ENCODE results near the gene MAGI3. TPM values are rescaled to one million over a fixed set of nuclear protein-coding genes. Genes with fewer than 3 reads are reported as not detected.

MAGI3 gene
- total and polyA plus RNA-seq, 12 donors: 3.3 to 17.6 (median 11.8) TPM

- peaks cover 7 to 39% of the 10 kb centered on the region in 2 donors for H3K4me1 ChIP-seq (replicated peaks in 1 of 2)
- H3K27ac ChIP-seq: peak overlapping the region in 2 of 5 donors; percentile 11 to 92
- no peaks in the 10 kb centered on the region for H3K27me3 ChIP-seq
- H3K36me3 ChIP-seq (replicated peaks in 1 of 2): no peaks in the 10 kb centered on the region
- TF ChIP-seq CTCF (IDR thresholded peaks at IDR 0.05): no peak
- TF ChIP-seq POLR2A (IDR thresholded peaks at IDR 0.05): no peak
- H3K4me3 ChIP-seq: peak overlapping the region in 1 of 4 donors; percentile 98
- no peak for DNase-seq
- intact Hi-C loops (cut with DNase I): loop anchor here in 1 of 2 donors (5.0 kb wide), 1 partner anchor 280 kb away; no protein-coding TSS in a partner anchor
- 47 to 57% (median 54%) methylated on average over 3 of the region's 3 CpGs for WGBS, 4 donors
- no peaks in the 10 kb centered on the region for H3K9me3 ChIP-seq (replicated peaks in 1 of 3)
Observed at GRCh38 chr1:113392541-113393128, 2.3 kb downstream of the MAGI3 start.

DNA sequence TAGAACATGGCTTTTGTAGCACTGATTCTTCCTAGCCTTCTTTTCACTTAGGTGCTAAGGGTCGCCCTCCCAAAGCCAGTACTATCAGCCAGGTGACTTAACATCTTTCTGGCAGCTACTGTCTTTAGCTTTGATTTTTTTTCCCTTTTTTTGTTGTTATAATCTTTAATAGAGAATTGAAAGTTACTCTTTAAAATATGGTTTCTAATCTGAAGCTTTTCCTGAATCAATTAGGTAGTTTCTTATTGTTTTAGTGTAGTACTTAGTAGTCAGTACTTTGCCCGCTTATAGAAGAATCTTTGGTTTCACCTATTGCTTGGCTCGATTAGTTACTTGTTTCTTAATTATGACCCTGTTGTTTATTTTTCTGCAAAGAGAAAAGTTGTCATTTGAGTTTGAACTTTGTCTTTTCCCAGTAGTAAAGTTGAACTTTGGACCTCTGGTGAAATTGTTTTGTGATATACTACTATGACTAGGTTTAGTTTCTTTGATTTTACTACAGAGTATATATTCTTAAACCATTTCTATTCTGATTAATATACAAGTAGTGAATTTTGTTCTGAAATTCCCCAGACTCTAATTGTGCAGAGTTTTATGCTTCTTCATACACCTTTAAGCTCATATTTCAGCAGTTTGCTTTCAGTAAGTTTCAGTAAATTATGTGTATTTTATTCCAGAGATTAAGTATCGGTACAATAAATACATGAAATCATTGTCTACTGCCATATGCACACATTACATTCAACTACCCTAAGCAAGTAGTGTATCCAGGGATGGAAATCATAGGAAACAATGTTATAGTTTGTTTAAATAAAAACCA is 3.9 kb downstream of the MAGI3 start:
- no peak for DNase-seq
- no peak for TF ChIP-seq CTCF (IDR thresholded peaks at IDR 0.05)
- TF ChIP-seq POLR2A (IDR thresholded peaks at IDR 0.05): no peak
- WGBS, 4 donors: 69 to 94% (median 85%) methylated on average over 4 of the region's 4 CpGs
- H3K27ac ChIP-seq: no peak overlapping the region
- intact Hi-C loops (cut with DNase I): loop anchor here in 1 of 2 donors (5.0 kb wide), 1 partner anchor 278 kb away; no protein-coding TSS in a partner anchor
- H3K27me3 ChIP-seq: no peaks in the 10 kb centered on the region
- H3K4me1 ChIP-seq (replicated peaks in 1 of 2): peaks cover 7 to 35% of the 10 kb centered on the region in 2 donors
- no peaks in the 10 kb centered on the region for H3K9me3 ChIP-seq (replicated peaks in 1 of 3)
- H3K4me3 ChIP-seq: no peak overlapping the region
- H3K36me3 ChIP-seq (replicated peaks in 1 of 2): no peaks in the 10 kb centered on the region

DNA sequence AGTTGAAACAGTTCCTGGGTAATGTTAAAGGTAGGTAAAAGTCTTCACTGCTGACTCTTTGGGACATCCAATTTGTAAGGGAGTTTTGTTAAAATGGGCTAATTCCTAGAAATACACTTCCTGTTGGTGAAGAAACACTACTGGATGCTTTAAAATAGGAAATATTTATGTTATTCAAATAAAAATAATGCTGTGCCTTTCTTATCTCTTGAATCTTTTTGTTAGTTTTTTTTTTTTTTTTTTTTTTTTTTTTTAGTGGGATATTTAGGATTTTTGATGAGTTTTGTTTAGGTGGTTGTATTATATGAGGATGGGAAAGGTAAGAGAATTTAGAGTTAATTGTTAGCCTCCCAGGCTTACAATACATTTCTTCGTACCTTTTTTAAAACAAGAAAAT is 4.5 kb downstream of the MAGI3 start:
- no peaks in the 10 kb centered on the region for H3K36me3 ChIP-seq (replicated peaks in 1 of 2)
- peaks cover 7 to 35% of the 10 kb centered on the region in 2 donors for H3K4me1 ChIP-seq (replicated peaks in 1 of 2)
- no peak overlapping the region for H3K27ac ChIP-seq
- WGBS, 4 donors: 90 to 96% (median 93%) methylated on average over 1 of the region's 1 CpG
- H3K9me3 ChIP-seq (replicated peaks in 1 of 3): no peaks in the 10 kb centered on the region
- intact Hi-C loops (cut with DNase I): loop anchor here in 1 of 2 donors (5.0 kb wide), 1 partner anchor 277 kb away; no protein-coding TSS in a partner anchor
- TF ChIP-seq POLR2A (IDR thresholded peaks at IDR 0.05): no peak
- TF ChIP-seq CTCF (IDR thresholded peaks at IDR 0.05): no peak
- no peak overlapping the region for H3K4me3 ChIP-seq
- no peaks in the 10 kb centered on the region for H3K27me3 ChIP-seq
- DNase-seq: no peak

- no peak for TF ChIP-seq POLR2A (IDR thresholded peaks at IDR 0.05)
- TF ChIP-seq CTCF (IDR thresholded peaks at IDR 0.05): no peak
- WGBS, 4 donors: 59 to 87% (median 79%) methylated on average over 2 of the region's 2 CpGs
- Histone ChIP-seq H3K4me1 (replicated peaks in 1 of 2) (peaks cover 7 to 35% of the 10 kb centered on the region in 2 donors), H3K27me3 (no peaks in the 10 kb centered on the region), H3K9me3 (replicated peaks in 1 of 3) (no peaks in the 10 kb centered on the region), H3K4me3 (no peak overlapping the region), H3K27ac (no peak overlapping the region), H3K36me3 (replicated peaks in 1 of 2) (no peaks in the 10 kb centered on the region)
- no peak for DNase-seq
- intact Hi-C loops (cut with DNase I): no loop called here
Observed at GRCh38 chr1:113396102-113396501, 5.8 kb downstream of the MAGI3 start.

Data from adrenal gland (tissue), 12 donors.